Measurements from ENCODE around the gene POU2AF2. TPM values are rescaled to one million over a fixed set of nuclear protein-coding genes. Genes with fewer than 3 reads are reported as not detected.
"Not testable (repeated sequence)": the region's sequence is repeated elsewhere in the genome, so short reads cannot be mapped to it uniquely, and the experiment has no call there.

POU2AF2 gene
- total RNA-seq, 1 donor: not detected

DNA sequence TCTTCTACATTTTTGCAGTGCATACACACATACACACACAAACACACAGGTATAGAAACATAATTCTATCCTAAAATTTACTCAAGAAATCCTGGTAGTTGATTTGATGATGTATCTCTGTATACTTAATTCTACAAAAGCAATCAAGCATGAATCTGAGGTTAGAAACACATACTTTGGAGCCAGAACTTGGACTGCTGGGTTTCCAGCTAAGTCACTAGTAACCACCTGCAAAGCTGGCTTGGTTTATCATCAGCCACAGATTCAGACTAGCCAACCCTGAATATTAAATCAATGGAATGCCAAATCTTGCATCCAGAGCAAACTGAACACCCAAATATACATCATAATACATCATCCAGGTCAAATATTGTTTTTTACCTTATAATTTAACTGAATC, 24.8 kb upstream of the POU2AF2 start:
- no peaks in the 10 kb centered on the region for H3K4me1 ChIP-seq (ENCODE audit: insufficient read depth, low read length)
- DNase-seq (ENCODE audit: insufficient read length, low spot score, missing footprints): no peak
- no peak overlapping the region for H3K27ac ChIP-seq (ENCODE audit: low read depth, low read length)
- no peaks in the 10 kb centered on the region for H3K27me3 ChIP-seq (ENCODE audit: insufficient read depth, low read length)
- no peaks in the 10 kb centered on the region for H3K9me3 ChIP-seq (ENCODE audit: low read depth, low read length)
- H3K79me2 ChIP-seq (ENCODE audit: insufficient read depth, low read length): no peaks in the 10 kb centered on the region
- no peak overlapping the region for H3K4me3 ChIP-seq (ENCODE audit: insufficient read depth, low read length)
- H4K20me1 ChIP-seq (ENCODE audit: insufficient read depth, low read length): no peaks in the 10 kb centered on the region
- no peak overlapping the region for H3K4me2 ChIP-seq (ENCODE audit: insufficient read depth, low read length)
- H3K36me3 ChIP-seq (ENCODE audit: insufficient read depth, low read length): no peaks in the 10 kb centered on the region
- TF ChIP-seq, protein P1, sequence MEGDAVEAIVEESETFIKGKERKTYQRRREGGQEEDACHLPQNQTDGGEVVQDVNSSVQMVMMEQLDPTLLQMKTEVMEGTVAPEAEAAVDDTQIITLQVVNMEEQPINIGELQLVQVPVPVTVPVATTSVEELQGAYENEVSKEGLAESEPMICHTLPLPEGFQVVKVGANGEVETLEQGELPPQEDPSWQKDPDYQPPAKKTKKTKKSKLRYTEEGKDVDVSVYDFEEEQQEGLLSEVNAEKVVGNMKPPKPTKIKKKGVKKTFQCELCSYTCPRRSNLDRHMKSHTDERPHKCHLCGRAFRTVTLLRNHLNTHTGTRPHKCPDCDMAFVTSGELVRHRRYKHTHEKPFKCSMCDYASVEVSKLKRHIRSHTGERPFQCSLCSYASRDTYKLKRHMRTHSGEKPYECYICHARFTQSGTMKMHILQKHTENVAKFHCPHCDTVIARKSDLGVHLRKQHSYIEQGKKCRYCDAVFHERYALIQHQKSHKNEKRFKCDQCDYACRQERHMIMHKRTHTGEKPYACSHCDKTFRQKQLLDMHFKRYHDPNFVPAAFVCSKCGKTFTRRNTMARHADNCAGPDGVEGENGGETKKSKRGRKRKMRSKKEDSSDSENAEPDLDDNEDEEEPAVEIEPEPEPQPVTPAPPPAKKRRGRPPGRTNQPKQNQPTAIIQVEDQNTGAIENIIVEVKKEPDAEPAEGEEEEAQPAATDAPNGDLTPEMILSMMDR (IDR thresholded peaks at IDR 0.05; ENCODE audit: extremely low read depth, low read depth, low read length): no peak
- no peak overlapping the region for H2AFZ ChIP-seq (ENCODE audit: low read length)

DNA sequence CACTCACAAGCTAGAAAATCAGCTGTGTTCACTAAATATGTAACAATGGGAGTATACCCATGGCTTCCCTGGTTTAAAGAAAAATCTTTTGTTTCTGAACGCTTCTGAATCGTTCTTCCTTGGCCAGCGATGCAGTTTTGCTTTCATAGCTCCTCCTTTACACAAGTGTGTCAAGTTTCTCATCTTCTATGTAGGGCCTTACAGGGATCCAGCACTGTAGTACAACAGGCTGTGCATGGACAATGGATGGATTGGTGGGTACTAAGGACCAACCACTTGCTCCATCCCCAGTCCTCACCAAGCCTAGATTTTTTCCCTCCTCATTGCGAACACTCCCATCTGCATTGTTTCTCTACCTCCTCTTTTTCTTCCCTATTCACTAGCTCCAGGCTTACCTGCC, 24.3 kb upstream of the POU2AF2 start:
- Histone ChIP-seq H4K20me1 (ENCODE audit: insufficient read depth, low read length) (no peaks in the 10 kb centered on the region), H3K79me2 (ENCODE audit: insufficient read depth, low read length) (no peaks in the 10 kb centered on the region), H2AFZ (ENCODE audit: low read length) (no peak overlapping the region), H3K4me3 (ENCODE audit: insufficient read depth, low read length) (no peak overlapping the region), H3K36me3 (ENCODE audit: insufficient read depth, low read length) (no peaks in the 10 kb centered on the region), H3K27me3 (ENCODE audit: insufficient read depth, low read length) (no peaks in the 10 kb centered on the region), H3K4me2 (ENCODE audit: insufficient read depth, low read length) (no peak overlapping the region), H3K9me3 (ENCODE audit: low read depth, low read length) (no peaks in the 10 kb centered on the region), H3K4me1 (ENCODE audit: insufficient read depth, low read length) (no peaks in the 10 kb centered on the region), H3K27ac (ENCODE audit: low read depth, low read length) (no peak overlapping the region)
- DNase-seq (ENCODE audit: insufficient read length, low spot score, missing footprints): no peak
- TF ChIP-seq, protein P1 (IDR thresholded peaks at IDR 0.05; ENCODE audit: extremely low read depth, low read depth, low read length): no peak

DNA sequence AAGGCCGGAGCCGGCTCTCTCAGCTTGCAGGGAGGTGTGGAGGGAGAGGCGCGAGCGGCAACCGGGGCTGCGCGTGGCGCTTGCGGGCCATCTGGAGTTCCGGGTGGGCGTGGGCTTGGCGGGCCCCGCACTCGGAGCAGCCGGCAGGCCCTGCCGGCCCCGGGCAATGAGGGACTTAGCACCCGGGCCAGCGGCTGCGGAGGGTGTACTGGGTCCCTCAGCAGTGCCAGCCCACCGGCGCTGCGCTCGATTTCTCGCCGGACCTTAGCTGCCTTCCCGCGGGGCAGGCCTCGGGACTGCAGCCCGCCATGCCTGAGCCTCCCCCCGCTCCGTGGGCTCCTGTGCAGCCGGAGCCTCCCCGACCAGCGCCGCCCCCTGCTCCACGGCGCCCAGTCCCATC, 23.6 kb upstream of the POU2AF2 start:
- not testable (repeated sequence) for H3K4me2 ChIP-seq (ENCODE audit: insufficient read depth, low read length); H2AFZ ChIP-seq (ENCODE audit: low read length); H4K20me1 ChIP-seq (ENCODE audit: insufficient read depth, low read length); H3K9me3 ChIP-seq (ENCODE audit: low read depth, low read length); H3K27me3 ChIP-seq (ENCODE audit: insufficient read depth, low read length); H3K79me2 ChIP-seq (ENCODE audit: insufficient read depth, low read length); DNase-seq (ENCODE audit: insufficient read length, low spot score, missing footprints); H3K4me3 ChIP-seq (ENCODE audit: insufficient read depth, low read length); H3K36me3 ChIP-seq (ENCODE audit: insufficient read depth, low read length); H3K4me1 ChIP-seq (ENCODE audit: insufficient read depth, low read length); H3K27ac ChIP-seq (ENCODE audit: low read depth, low read length)

DNA sequence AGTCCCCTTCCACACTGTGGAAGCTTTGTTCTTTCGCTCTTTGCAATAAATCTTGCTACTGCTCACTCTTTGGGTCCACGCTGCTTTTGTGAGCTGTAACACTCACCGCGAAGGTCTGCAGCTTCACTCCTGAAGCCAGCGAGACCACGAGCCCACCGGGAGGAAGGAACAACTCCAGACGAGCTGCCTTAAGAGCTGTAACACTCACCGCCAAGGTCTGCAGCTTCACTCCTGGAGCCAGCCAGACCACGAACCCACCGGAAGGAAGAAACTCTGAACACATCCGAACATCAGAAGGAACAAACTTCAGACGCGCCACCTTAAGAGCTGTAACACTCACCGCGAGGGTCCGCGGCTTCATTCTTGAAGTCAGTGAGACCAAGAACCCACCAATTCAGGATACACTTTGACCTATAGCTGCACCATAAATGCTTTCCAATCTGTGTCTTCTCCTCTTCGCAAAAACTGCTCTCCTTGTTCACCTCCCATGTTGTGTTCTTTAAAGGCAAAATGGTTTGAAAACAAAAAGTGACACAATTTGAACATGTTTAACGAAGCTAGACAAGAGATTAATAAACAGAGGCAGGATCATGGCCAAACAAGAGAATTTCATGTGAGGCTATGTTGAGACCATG, 22.6 kb upstream of the POU2AF2 start:
- H3K4me1 ChIP-seq (ENCODE audit: insufficient read depth, low read length); H3K27me3 ChIP-seq (ENCODE audit: insufficient read depth, low read length); DNase-seq (ENCODE audit: insufficient read length, low spot score, missing footprints); H2AFZ ChIP-seq (ENCODE audit: low read length); H3K4me3 ChIP-seq (ENCODE audit: insufficient read depth, low read length); H3K79me2 ChIP-seq (ENCODE audit: insufficient read depth, low read length); H3K27ac ChIP-seq (ENCODE audit: low read depth, low read length); H3K9me3 ChIP-seq (ENCODE audit: low read depth, low read length); H3K4me2 ChIP-seq (ENCODE audit: insufficient read depth, low read length); H4K20me1 ChIP-seq (ENCODE audit: insufficient read depth, low read length); H3K36me3 ChIP-seq (ENCODE audit: insufficient read depth, low read length): not testable (repeated sequence)

DNA sequence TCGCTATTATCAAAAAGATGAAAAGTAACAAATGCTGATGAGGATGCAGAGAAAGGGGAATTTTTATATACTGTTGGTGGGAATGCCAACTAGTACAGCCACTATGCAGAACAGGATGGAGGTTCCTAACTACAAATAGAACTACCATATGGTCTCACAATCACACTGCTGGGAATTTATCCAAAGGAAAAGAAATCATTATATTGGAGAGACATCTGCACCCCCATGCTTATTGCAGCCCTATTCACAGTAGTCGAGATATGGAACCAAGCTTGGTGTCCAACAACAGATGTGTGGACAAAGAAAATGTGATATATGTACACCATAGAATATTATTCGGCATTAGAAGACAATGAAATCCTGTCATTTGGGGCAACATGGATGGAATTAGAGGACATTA, 19.6 kb upstream of the POU2AF2 start:
- H3K4me3 ChIP-seq (ENCODE audit: insufficient read depth, low read length): no peak overlapping the region
- TF ChIP-seq, protein P1 (IDR thresholded peaks at IDR 0.05; ENCODE audit: extremely low read depth, low read depth, low read length): no peak
- no peak overlapping the region for H2AFZ ChIP-seq (ENCODE audit: low read length)
- no peak for DNase-seq (ENCODE audit: insufficient read length, low spot score, missing footprints)
- no peaks in the 10 kb centered on the region for H3K27me3 ChIP-seq (ENCODE audit: insufficient read depth, low read length)
- H3K4me2 ChIP-seq (ENCODE audit: insufficient read depth, low read length): no peak overlapping the region
- H3K9me3 ChIP-seq (ENCODE audit: low read depth, low read length): no peaks in the 10 kb centered on the region
- H3K27ac ChIP-seq (ENCODE audit: low read depth, low read length): no peak overlapping the region
- no peaks in the 10 kb centered on the region for H3K4me1 ChIP-seq (ENCODE audit: insufficient read depth, low read length)
- no peaks in the 10 kb centered on the region for H3K36me3 ChIP-seq (ENCODE audit: insufficient read depth, low read length)
- no peaks in the 10 kb centered on the region for H4K20me1 ChIP-seq (ENCODE audit: insufficient read depth, low read length)
- no peaks in the 10 kb centered on the region for H3K79me2 ChIP-seq (ENCODE audit: insufficient read depth, low read length)

Measured in osteoblast (primary cell).